Body of pancreas (tissue), 4 donors: ENCODE measurements around the gene PTPRN2.

Experiments used
- POLR2A ChIP-seq, 3 donors: fragments of 450-650 bp; IDR thresholded peaks; one replicate each; pipeline ENCODE4 v1.6.1; 2016; ENCODE audit warnings: antibody characterized with exemption in 3 of 3, mild to moderate bottlenecking in 2 of 3
- TF ChIP-seq, protein P1 (sequence below), 7 experiments: fragments of 450-650 bp in 4 of 7; fragments of 200-600 bp in 3 of 7; sonication (generic) in 3 of 7; IDR thresholded peaks; one replicate each; pipeline ENCODE4 v1.5.1; 2016 to 2019; ENCODE audit warnings: antibody characterized with exemption in 7 of 7

DNA sequence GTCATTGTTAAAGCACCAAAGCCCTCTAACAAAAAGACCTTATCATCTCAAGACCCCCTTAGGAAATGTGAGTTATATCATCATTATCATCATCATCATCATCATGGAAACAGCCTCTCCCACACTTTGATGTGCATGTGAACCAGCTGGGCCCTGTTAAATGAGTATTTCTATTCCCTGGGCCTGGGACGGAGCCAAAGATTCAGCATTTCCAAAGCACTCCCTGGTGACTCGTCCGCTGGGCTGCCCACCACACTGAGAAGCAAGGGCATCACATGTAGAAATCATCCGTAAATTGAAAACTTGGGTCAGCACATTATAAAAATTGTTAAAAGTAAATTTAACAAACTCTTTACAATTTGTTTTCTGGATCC is 88.6 kb downstream of the PTPRN2 start:
- TF ChIP-seq, protein P1, sequence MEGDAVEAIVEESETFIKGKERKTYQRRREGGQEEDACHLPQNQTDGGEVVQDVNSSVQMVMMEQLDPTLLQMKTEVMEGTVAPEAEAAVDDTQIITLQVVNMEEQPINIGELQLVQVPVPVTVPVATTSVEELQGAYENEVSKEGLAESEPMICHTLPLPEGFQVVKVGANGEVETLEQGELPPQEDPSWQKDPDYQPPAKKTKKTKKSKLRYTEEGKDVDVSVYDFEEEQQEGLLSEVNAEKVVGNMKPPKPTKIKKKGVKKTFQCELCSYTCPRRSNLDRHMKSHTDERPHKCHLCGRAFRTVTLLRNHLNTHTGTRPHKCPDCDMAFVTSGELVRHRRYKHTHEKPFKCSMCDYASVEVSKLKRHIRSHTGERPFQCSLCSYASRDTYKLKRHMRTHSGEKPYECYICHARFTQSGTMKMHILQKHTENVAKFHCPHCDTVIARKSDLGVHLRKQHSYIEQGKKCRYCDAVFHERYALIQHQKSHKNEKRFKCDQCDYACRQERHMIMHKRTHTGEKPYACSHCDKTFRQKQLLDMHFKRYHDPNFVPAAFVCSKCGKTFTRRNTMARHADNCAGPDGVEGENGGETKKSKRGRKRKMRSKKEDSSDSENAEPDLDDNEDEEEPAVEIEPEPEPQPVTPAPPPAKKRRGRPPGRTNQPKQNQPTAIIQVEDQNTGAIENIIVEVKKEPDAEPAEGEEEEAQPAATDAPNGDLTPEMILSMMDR (IDR thresholded peaks at IDR 0.05), result no peak
- TF ChIP-seq POLR2A (IDR thresholded peaks at IDR 0.05), result no peak
